Small intestine (tissue), 7 donors: ENCODE results near the gene NPAS4. TPM values are rescaled to one million over a fixed set of nuclear protein-coding genes. Genes with fewer than 3 reads are reported as not detected.
A peak's percentile ranks its signal among the peaks of the same experiment; 100 is the strongest.

ENCODE experiments used
- DNase-seq, 2 donors: peaks; one replicate each; pipeline versions ENCODE4 v3.0.0 to v3.0.0-alpha.2; 2013
- FAIRE-seq: peaks from 2 replicates; lab custom pipeline; 2012; peaks lifted over from hg19 to GRCh38; lab: Jason Lieb, UNC
- H3K27ac ChIP-seq, 3 donors: one replicate each; pipeline ENCODE4 v1.5.1; 2013; ENCODE audit warnings: low read length in 2 of 3, mild to moderate bottlenecking in 2 of 3, control low read depth in 1 of 3, inconsistent platforms in 1 of 3, low read depth in 1 of 3, moderate library complexity in 1 of 3
- H3K27me3 ChIP-seq, 3 donors: one replicate each; pipeline ENCODE4 v1.6.1; 2013; ENCODE audit warnings: low read length in 3 of 3, inconsistent platforms in 1 of 3; ENCODE audit not compliant: control insufficient read depth in 3 of 3, insufficient read depth in 3 of 3
- H3K36me3 ChIP-seq, 3 donors: one replicate each; pipeline ENCODE4 v1.6.1; 2013; ENCODE audit warnings: low read length in 3 of 3, inconsistent platforms in 1 of 3, low read depth in 1 of 3, mild to moderate bottlenecking in 1 of 3, moderate library complexity in 1 of 3; ENCODE audit not compliant: control insufficient read depth in 3 of 3, insufficient read depth in 2 of 3
- H3K4me1 ChIP-seq, 3 donors: one replicate each; pipeline ENCODE4 v1.6.1; 2013; ENCODE audit warnings: low read length in 2 of 3, inconsistent platforms in 1 of 3, low read depth in 1 of 3, mild to moderate bottlenecking in 1 of 3, moderate library complexity in 1 of 3; ENCODE audit not compliant: control insufficient read depth in 3 of 3, insufficient read depth in 2 of 3
- H3K4me3 ChIP-seq, 3 donors: one replicate each; pipeline ENCODE4 v1.5.1; 2013; ENCODE audit warnings: low read length in 3 of 3, control low read depth in 1 of 3, inconsistent platforms in 1 of 3, low read depth in 1 of 3, mild to moderate bottlenecking in 1 of 3, moderate library complexity in 1 of 3
- H3K9me3 ChIP-seq, 2 donors: one replicate each; pipeline ENCODE4 v1.6.1; 2013; ENCODE audit warnings: low read depth in 1 of 2, low read length in 1 of 2; ENCODE audit not compliant: control insufficient read depth in 2 of 2, insufficient read depth in 1 of 2
- WGBS, 3 donors: extraction: QIAGEN DNeasy Blood & Tissue Kit; methylation state at CpG; one replicate each; pipeline ENCODE4 v1.1.7; 2013; 5-methylcytosine and 5-hydroxymethylcytosine counted together
- polyA plus RNA-seq, 4 donors: library from polyadenylated mRNA; stranded (reverse) in 3 of 4; unstranded in 1 of 4; fragments of 200-250 nt in 3 of 4; fragments of 120-200 nt in 1 of 4; gene quantifications; one replicate each; pipeline versions ENCODE4 v1.2.1 to v1.2.3, GENCODE V29; 2013
- donor health status: healthy with polysubstance abuse.
- donor health status: control.
- donor health status: control.
- donor health status: Bipolar disorder and iron deficiency.
- donor health status: healthy.

The NPAS4 gene
- polyA plus RNA-seq, 4 donors, result 0.10 to 0.15 TPM; not detected in 2

GRCh38 chr11:66412110-66412509 lies 8.7 kb upstream of the NPAS4 start:
- no peaks in the 10 kb centered on the region for H3K4me1 ChIP-seq
- H3K36me3 ChIP-seq, result no peaks in the 10 kb centered on the region
- H3K27ac ChIP-seq, result no peak overlapping the region
- peaks cover 0 to 39% (median 0%) of the 10 kb centered on the region in 3 donors for H3K27me3 ChIP-seq
- FAIRE-seq (no peak), DNase-seq (no peak)
- 63 to 74% (median 72%) methylated on average over 7 of the region's 7 CpGs for whole genome bisulfite sequencing, 3 donors
- no peaks in the 10 kb centered on the region for H3K9me3 ChIP-seq
- H3K4me3 ChIP-seq, result no peak overlapping the region

GRCh38 chr11:66413167-66413566 lies 7.7 kb upstream of the NPAS4 start:
- Histone ChIP-seq H3K27me3 (peaks cover 0 to 42% (median 0%) of the 10 kb centered on the region in 3 donors), H3K36me3 (no peaks in the 10 kb centered on the region), H3K27ac (no peak overlapping the region), H3K4me1 (no peaks in the 10 kb centered on the region), H3K4me3 (no peak overlapping the region), H3K9me3 (no peaks in the 10 kb centered on the region)
- WGBS, 3 donors, result 75 to 85% (median 76%) methylated on average over 6 of the region's 6 CpGs
- DNase-seq (no peak), FAIRE-seq (no peak)

- DNase-seq (no peak), FAIRE-seq (no peak)
- H3K27ac ChIP-seq, result no peak overlapping the region
- H3K9me3 ChIP-seq, result peaks cover 0 to 2% of the 10 kb centered on the region in 2 donors
- H3K4me3 ChIP-seq, result no peak overlapping the region
- 58 to 66% (median 63%) methylated on average over 12 of the region's 12 CpGs for WGBS, 3 donors
- H3K4me1 ChIP-seq, result no peaks in the 10 kb centered on the region
- peaks cover 0 to 49% (median 2%) of the 10 kb centered on the region in 3 donors for H3K27me3 ChIP-seq
- no peaks in the 10 kb centered on the region for H3K36me3 ChIP-seq
Measured at GRCh38 chr11:66414120-66414934, 6.5 kb upstream of the NPAS4 start.

- H3K27ac ChIP-seq, result no peak overlapping the region
- H3K36me3 ChIP-seq, result no peaks in the 10 kb centered on the region
- H3K4me1 ChIP-seq, result no peaks in the 10 kb centered on the region
- WGBS, 3 donors, result 37 to 54% (median 38%) methylated on average over 2 of the region's 2 CpGs
- no peak overlapping the region for H3K4me3 ChIP-seq
- H3K27me3 ChIP-seq, result peaks cover 0 to 48% (median 2%) of the 10 kb centered on the region in 3 donors
- H3K9me3 ChIP-seq, result peaks cover 0 to 2% of the 10 kb centered on the region in 2 donors
- DNase-seq, result no peak
- no peak for FAIRE-seq
Measured at GRCh38 chr11:66415423-66415822, 5.4 kb upstream of the NPAS4 start.

GRCh38 chr11:66417000-66417399 lies 3.8 kb upstream of the NPAS4 start:
- FAIRE-seq (no peak), DNase-seq (no peak)
- H3K4me1 ChIP-seq, result no peaks in the 10 kb centered on the region
- H3K9me3 ChIP-seq, result peaks cover 0 to 9% of the 10 kb centered on the region in 2 donors
- peaks cover 0 to 52% (median 2%) of the 10 kb centered on the region in 3 donors for H3K27me3 ChIP-seq
- no peak overlapping the region for H3K4me3 ChIP-seq
- no peak overlapping the region for H3K27ac ChIP-seq
- WGBS, 3 donors, result 68 to 74% (median 72%) methylated on average over 11 of the region's 11 CpGs
- H3K36me3 ChIP-seq, result peaks cover 0 to 2% (median 0%) of the 10 kb centered on the region in 3 donors

- Histone ChIP-seq H3K36me3 (peaks cover 0 to 2% (median 0%) of the 10 kb centered on the region in 3 donors), H3K4me3 (no peak overlapping the region), H3K27ac (peak overlapping the region in 1 of 3 donors; percentile 36), H3K4me1 (no peaks in the 10 kb centered on the region), H3K27me3 (peaks cover 0 to 49% (median 2%) of the 10 kb centered on the region in 3 donors), H3K9me3 (peaks cover 0 to 9% of the 10 kb centered on the region in 2 donors)
- FAIRE-seq (no peak), DNase-seq (peak; percentile 31 to 75)
- WGBS, 3 donors, result 6 to 16% (median 15%) methylated on average over 16 of the region's 16 CpGs
Measured at GRCh38 chr11:66418168-66418985, 2.5 kb upstream of the NPAS4 start.

- Histone ChIP-seq H3K27me3 (peaks cover 0 to 53% (median 2%) of the 10 kb centered on the region in 3 donors), H3K27ac (no peak overlapping the region), H3K4me1 (no peaks in the 10 kb centered on the region), H3K36me3 (peaks cover 0 to 2% (median 0%) of the 10 kb centered on the region in 3 donors), H3K4me3 (no peak overlapping the region), H3K9me3 (peaks cover 0 to 9% of the 10 kb centered on the region in 2 donors)
- 38 to 60% (median 54%) methylated on average over 2 to 3 of the region's 3 CpGs for WGBS, 3 donors
- DNase-seq, result no peak
- FAIRE-seq, result no peak
Measured at GRCh38 chr11:66418986-66419308, 1.9 kb upstream of the NPAS4 start.

GRCh38 chr11:66419825-66420224 lies 1.0 kb upstream of the NPAS4 start:
- no peaks in the 10 kb centered on the region for H3K4me1 ChIP-seq
- peaks cover 0 to 9% of the 10 kb centered on the region in 2 donors for H3K9me3 ChIP-seq
- no peak overlapping the region for H3K27ac ChIP-seq
- no peak for DNase-seq
- H3K27me3 ChIP-seq, result peaks cover 0 to 50% (median 2%) of the 10 kb centered on the region in 3 donors
- peaks cover 0 to 2% (median 0%) of the 10 kb centered on the region in 3 donors for H3K36me3 ChIP-seq
- no peak for FAIRE-seq
- H3K4me3 ChIP-seq, result no peak overlapping the region
- WGBS, 3 donors, result 5 to 14% (median 7%) methylated on average over 8 to 30 of the region's 30 CpGs
